Neural progenitor cell (in vitro differentiated cells): Measurements from ENCODE around the gene GABRR1. TPM values are rescaled to one million over a fixed set of nuclear protein-coding genes. Genes with fewer than 3 reads are reported as not detected.

Experiments
- DNase-seq: peaks from one replicate; pipeline ENCODE4 v3.0.0-alpha.2; 2016; ENCODE audit warnings: low spot score
- H2AFZ ChIP-seq: fragments of 200-600 bp; sonication (generic); replicated peaks from 2 replicates; pipeline ENCODE4 v1.6.1; 2016; ENCODE audit warnings: antibody characterized with exemption
- H3F3A ChIP-seq: fragments of 200-600 bp; sonication (generic); 2 replicates; pipeline ENCODE4 v1.6.1; 2016; ENCODE audit warnings: antibody characterized with exemption, low read depth
- H3K27ac ChIP-seq: fragments of 200-600 bp; sonication (generic); 2 replicates; pipeline ENCODE4 v1.5.1; 2016; ENCODE audit warnings: mild to moderate bottlenecking
- H3K27me3 ChIP-seq: fragments of 200-600 bp; sonication (generic); 2 replicates; pipeline ENCODE4 v1.6.1; 2016; ENCODE audit warnings: mild to moderate bottlenecking, moderate library complexity
- H3K36me3 ChIP-seq: fragments of 200-600 bp; sonication (generic); 2 replicates; pipeline ENCODE4 v1.5.1; 2016
- H3K4me1 ChIP-seq: fragments of 200-600 bp; sonication (generic); 2 replicates; pipeline ENCODE4 v1.6.1; 2016; ENCODE audit warnings: mixed run types
- H3K4me2 ChIP-seq: fragments of 200-600 bp; sonication (generic); 2 replicates; pipeline ENCODE4 v1.6.1; 2016
- H3K4me3 ChIP-seq: fragments of 200-600 bp; sonication (generic); 2 replicates; pipeline ENCODE4 v1.5.1; 2016
- H3K79me2 ChIP-seq: fragments of 200-600 bp; sonication (generic); 2 replicates; pipeline ENCODE4 v1.6.1; 2016; ENCODE audit warnings: low read depth
- H3K9ac ChIP-seq: fragments of 200-600 bp; sonication (generic); 2 replicates; pipeline ENCODE4 v1.6.1; 2016
- H3K9me3 ChIP-seq: fragments of 200-600 bp; sonication (generic); 2 replicates; pipeline ENCODE4 v1.5.1; 2016; ENCODE audit warnings: low read depth
- H4K20me1 ChIP-seq: fragments of 200-600 bp; sonication (generic); 2 replicates; pipeline ENCODE4 v1.6.1; 2016; ENCODE audit warnings: low read depth
- H3K27ac Mint-ChIP-seq: 3 replicates; pipeline ENCODE4 v1.8.0; 2021; ENCODE audit warnings: mixed read lengths
- H3K27me3 Mint-ChIP-seq: 2 replicates; pipeline ENCODE4 v1.8.0; 2022; ENCODE audit warnings: low read depth, mild to moderate bottlenecking, inconsistent platforms, moderate library complexity, mixed read lengths; ENCODE audit not compliant: insufficient read depth
- H3K36me3 Mint-ChIP-seq: 3 replicates; pipeline ENCODE4 v1.8.0; 2021; ENCODE audit warnings: mixed read lengths
- H3K4me1 Mint-ChIP-seq: 3 replicates; pipeline ENCODE4 v1.8.0; 2021; ENCODE audit warnings: mixed read lengths
- H3K4me3 Mint-ChIP-seq: 3 replicates; pipeline ENCODE4 v1.8.0; 2021; ENCODE audit warnings: mild to moderate bottlenecking, moderate library complexity, mixed read lengths
- H3K9me3 Mint-ChIP-seq: 3 replicates; pipeline ENCODE4 v1.8.0; 2020; ENCODE audit warnings: mixed read lengths
- EZH2 ChIP-seq: fragments of 200-600 bp; sonication (generic); IDR thresholded peaks from 2 replicates; pipeline ENCODE4 v1.6.1; 2017; ENCODE audit warnings: antibody characterized with exemption, mild to moderate bottlenecking, moderate library complexity
- EZH2phosphoT487 ChIP-seq: fragments of 200-600 bp; sonication (generic); IDR thresholded peaks from 2 replicates; pipeline ENCODE4 v1.6.1; 2017; ENCODE audit warnings: antibody characterized with exemption
- total RNA-seq: library from RNA; depleted of rRNA; stranded (reverse); fragments of >200 nt; gene quantifications from 2 replicates; pipeline ENCODE4 v1.2.3, GENCODE V29; 2015; ENCODE audit warnings: low replicate concordance
- TF ChIP-seq, protein P1 (sequence below): fragments of 200-600 bp; sonication (generic); IDR thresholded peaks from 2 replicates; pipeline ENCODE4 v1.5.1; 2017; ENCODE audit warnings: antibody characterized with exemption, mild to moderate bottlenecking

The GABRR1 gene
- total RNA-seq, 1 donor from 2014 or later = not detected

DNA sequence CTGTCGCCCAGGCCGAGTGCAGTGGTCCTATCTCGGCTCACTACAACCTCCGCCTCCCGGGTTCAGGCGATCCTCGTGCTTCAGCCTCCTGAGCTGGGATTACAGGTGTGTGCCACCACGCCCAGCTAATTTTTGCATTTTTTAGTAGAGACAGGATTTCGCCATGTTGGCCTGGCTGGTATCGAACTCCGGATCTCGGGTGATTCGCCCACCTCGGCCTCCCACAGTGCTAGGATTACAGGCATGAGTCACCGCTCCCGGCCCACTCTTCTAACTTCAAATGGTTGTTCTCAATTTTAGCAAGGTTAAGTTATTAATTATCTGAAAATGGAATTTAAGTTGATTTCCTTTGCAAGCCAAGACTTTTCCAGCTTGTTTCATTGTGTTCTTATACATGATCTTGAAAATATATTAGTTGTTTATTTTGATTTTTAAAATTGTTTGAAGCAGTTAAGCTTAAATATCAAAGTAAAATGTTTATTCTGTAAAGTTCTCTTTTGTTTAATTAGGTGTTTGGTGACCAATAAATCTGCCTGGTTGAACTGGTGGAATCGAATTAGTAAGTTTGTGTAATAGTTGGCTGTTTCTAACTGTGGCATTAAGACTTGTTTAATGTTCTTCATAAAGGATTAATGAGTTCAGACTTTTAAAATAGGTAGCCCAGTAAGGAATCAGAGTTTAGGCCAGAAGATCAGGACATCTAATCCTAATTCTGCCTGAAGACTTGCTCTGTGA is 69.0 kb downstream of the GABRR1 start:
- H2AFZ ChIP-seq = no peak overlapping the region
- Mint-ChIP-seq H3K9me3 (no peaks in the 10 kb centered on the region), H3K27me3 (no peaks in the 10 kb centered on the region), H3K27ac (no peak overlapping the region), H3K4me3 (no peak overlapping the region), H3K36me3 (peaks cover 4% of the 10 kb centered on the region), H3K4me1 (peaks cover 15% of the 10 kb centered on the region)
- no peak overlapping the region for H3K9ac ChIP-seq
- H3F3A ChIP-seq = no peaks in the 10 kb centered on the region
- no peak overlapping the region for H3K27ac ChIP-seq
- H3K9me3 ChIP-seq = no peaks in the 10 kb centered on the region
- H3K36me3 ChIP-seq = peaks cover 3% of the 10 kb centered on the region
- TF ChIP-seq EZH2phosphoT487 (no peak), EZH2 (no peak)
- TF ChIP-seq, protein P1, sequence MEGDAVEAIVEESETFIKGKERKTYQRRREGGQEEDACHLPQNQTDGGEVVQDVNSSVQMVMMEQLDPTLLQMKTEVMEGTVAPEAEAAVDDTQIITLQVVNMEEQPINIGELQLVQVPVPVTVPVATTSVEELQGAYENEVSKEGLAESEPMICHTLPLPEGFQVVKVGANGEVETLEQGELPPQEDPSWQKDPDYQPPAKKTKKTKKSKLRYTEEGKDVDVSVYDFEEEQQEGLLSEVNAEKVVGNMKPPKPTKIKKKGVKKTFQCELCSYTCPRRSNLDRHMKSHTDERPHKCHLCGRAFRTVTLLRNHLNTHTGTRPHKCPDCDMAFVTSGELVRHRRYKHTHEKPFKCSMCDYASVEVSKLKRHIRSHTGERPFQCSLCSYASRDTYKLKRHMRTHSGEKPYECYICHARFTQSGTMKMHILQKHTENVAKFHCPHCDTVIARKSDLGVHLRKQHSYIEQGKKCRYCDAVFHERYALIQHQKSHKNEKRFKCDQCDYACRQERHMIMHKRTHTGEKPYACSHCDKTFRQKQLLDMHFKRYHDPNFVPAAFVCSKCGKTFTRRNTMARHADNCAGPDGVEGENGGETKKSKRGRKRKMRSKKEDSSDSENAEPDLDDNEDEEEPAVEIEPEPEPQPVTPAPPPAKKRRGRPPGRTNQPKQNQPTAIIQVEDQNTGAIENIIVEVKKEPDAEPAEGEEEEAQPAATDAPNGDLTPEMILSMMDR = no peak
- DNase-seq = no peak
- peaks cover 3% of the 10 kb centered on the region for H4K20me1 ChIP-seq
- no peak overlapping the region for H3K4me2 ChIP-seq
- no peak overlapping the region for H3K4me3 ChIP-seq
- peaks cover 5% of the 10 kb centered on the region for H3K79me2 ChIP-seq
- H3K27me3 ChIP-seq = peaks cover 37% of the 10 kb centered on the region
- peaks cover 15% of the 10 kb centered on the region for H3K4me1 ChIP-seq

DNA sequence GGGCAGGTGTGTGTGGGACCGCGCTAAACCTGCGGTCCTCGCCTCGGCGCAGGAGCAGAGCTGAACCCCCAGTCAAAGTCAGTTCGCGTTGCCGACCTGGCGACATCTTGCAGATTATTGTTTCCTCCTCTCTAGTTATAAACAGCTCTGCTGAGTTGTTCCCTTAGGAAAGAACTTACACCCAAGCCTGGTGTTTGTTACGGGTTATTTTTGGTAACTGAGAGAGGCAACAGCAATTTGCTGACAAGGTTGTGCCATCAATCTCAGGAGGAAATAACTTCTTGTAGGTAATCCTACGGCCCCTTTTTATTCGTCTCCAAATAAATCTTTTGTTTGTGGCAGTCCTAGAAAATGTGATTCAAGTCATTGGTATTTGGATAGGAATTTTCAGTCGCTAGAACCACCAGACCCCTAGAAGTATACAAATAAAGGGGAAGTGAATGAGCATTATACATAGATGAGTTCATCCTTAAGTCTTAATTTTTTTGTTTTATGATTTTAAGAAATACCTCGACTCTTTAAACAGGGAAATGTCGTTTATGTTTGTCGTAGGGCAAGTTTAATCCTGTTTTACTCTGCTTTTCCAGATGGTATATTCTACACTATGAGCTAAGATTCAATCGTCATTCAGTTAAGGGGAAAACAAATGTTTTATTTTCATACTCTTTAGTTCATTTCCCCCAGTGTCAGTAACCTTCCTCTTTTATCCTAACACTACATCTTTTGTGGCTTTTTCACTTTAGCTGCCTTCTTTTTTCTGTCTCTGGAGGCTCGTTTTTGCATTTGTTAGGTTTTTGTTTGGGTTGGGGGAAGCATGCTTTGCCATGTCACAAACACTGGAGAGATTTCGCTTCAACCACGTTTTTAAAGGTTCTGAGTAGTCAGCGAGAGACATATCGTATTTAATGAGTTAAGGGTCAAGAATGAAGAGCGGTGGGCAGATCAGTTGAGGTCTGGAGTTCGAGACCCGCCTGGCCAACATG is 70.1 kb downstream of the GABRR1 start:
- peaks cover 15% of the 10 kb centered on the region for H3K4me1 Mint-ChIP-seq
- peaks cover 3% of the 10 kb centered on the region for H4K20me1 ChIP-seq
- H2AFZ ChIP-seq = peak overlapping the region; percentile 93
- H3F3A ChIP-seq = no peaks in the 10 kb centered on the region
- H3K36me3 ChIP-seq = no peaks in the 10 kb centered on the region
- no peak overlapping the region for H3K9ac ChIP-seq
- peak; percentile 54 for DNase-seq
- peaks cover 5% of the 10 kb centered on the region for H3K79me2 ChIP-seq
- H3K4me2 ChIP-seq = peak overlapping the region; percentile 84
- H3K36me3 Mint-ChIP-seq = peaks cover 4% of the 10 kb centered on the region
- H3K27me3 Mint-ChIP-seq = no peaks in the 10 kb centered on the region
- peak overlapping the region; percentile 87 for H3K4me3 Mint-ChIP-seq
- H3K9me3 ChIP-seq = no peaks in the 10 kb centered on the region
- peak overlapping the region; percentile 54 for H3K4me3 ChIP-seq
- H3K27me3 ChIP-seq = peaks cover 37% of the 10 kb centered on the region
- H3K27ac ChIP-seq = no peak overlapping the region
- H3K9me3 Mint-ChIP-seq = no peaks in the 10 kb centered on the region
- peaks cover 15% of the 10 kb centered on the region for H3K4me1 ChIP-seq
- TF ChIP-seq, protein P1 = no peak
- TF ChIP-seq EZH2phosphoT487 = peak; percentile 47
- peak; percentile 38 for TF ChIP-seq EZH2
- H3K27ac Mint-ChIP-seq = peak overlapping the region; percentile 12

DNA sequence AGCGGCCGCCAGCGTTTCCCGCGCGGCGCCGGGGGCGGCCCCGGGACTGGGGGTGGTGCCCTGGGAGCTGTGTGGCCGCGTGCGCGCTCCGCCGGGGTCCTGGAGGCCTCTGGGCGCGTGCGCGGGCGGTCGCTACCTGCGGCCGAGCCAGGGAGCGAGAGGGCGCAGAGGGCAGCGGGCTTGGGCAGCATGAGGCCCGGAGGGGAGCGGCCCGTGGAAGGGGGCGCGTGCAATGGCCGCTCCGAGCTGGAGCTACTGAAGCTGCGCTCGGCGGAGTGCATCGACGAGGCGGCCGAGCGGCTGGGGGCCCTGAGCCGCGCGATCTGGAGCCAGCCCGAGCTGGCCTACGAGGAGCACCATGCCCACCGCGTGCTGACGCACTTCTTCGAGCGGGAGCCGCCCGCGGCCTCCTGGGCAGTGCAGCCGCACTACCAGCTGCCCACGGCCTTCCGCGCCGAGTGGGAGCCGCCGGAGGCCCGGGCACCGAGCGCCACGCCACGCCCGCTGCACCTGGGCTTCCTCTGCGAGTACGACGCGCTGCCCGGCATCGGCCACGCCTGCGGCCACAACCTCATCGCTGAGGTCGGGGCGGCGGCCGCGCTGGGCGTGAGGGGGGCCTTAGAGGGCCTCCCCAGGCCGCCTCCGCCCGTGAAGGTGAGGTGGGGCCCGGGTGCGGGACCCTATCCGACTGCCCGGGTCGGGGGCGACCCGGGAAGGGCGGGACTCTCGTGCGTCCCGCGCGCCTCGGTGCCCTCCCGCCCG is 71.0 kb downstream of the GABRR1 start, which contains the start of gene PM20D2:
Gene PM20D2, plus strand, starts transcription at position 100 of the 762 bp plus-strand sequence. Its CDS starts 90 bp downstream, at position 190.
- Histone ChIP-seq H3K4me2 (peak within 1 kb of the TSS; percentile 84), H3K9ac (no peak within 1 kb of the TSS), H3K4me1 (peaks cover 15% of the 10 kb centered on the region), H3K27me3 (peaks cover 37% of the 10 kb centered on the region), H3K36me3 (no peaks in the 10 kb centered on the region), H2AFZ (peak within 1 kb of the TSS; percentile 93), H3K27ac (no peak within 1 kb of the TSS), H4K20me1 (peaks cover 3% of the 10 kb centered on the region), H3K79me2 (peaks cover 5% of the 10 kb centered on the region), H3F3A (no peaks in the 10 kb centered on the region), H3K9me3 (no peaks in the 10 kb centered on the region), H3K4me3 (peak within 1 kb of the TSS; percentile 54)
- TF ChIP-seq EZH2phosphoT487 (peak; percentile 21), EZH2 (peak; percentile 64)
- TF ChIP-seq, protein P1 = no peak
- Mint-ChIP-seq H3K9me3 (no peaks in the 10 kb centered on the region), H3K36me3 (peaks cover 4% of the 10 kb centered on the region), H3K27ac (peak within 1 kb of the TSS; percentile 12), H3K4me3 (peak within 1 kb of the TSS; percentile 87), H3K27me3 (no peaks in the 10 kb centered on the region), H3K4me1 (peaks cover 15% of the 10 kb centered on the region)
- DNase-seq = peak; percentile 79
